GM23338 (cell line): ENCODE data around the gene SOWAHA. TPM values are rescaled to one million over a fixed set of nuclear protein-coding genes. Genes with fewer than 3 reads are reported as not detected.
A peak's percentile ranks its signal among the peaks of the same experiment; 100 is the strongest.

Source experiments
- ATAC-seq: fragments of 200-7000 bp; cut with Tn5 transposase; 3 replicates; pipeline ENCODE4 v1.9.1; 2020
- DNase-seq: peaks from one replicate; pipeline ENCODE4 v3.0.0-alpha.2; 2015; ENCODE audit warnings: low spot score
- H2AFZ ChIP-seq: fragments of 200-600 bp; sonication (generic); 2 replicates; pipeline ENCODE4 v1.8.0; 2016; ENCODE audit warnings: antibody characterized with exemption, mild to moderate bottlenecking, moderate library complexity
- H3F3A ChIP-seq: fragments of 200-600 bp; sonication (generic); replicated peaks from 2 replicates; pipeline ENCODE4 v1.8.0; 2017; ENCODE audit warnings: antibody characterized with exemption, mixed run types, low read depth
- H3K27ac ChIP-seq: fragments of 200-600 bp; sonication (generic); 2 replicates; pipeline ENCODE4 v1.6.1; 2016; ENCODE audit warnings: low read depth
- H3K27me3 ChIP-seq: fragments of 200-600 bp; sonication (generic); 2 replicates; pipeline ENCODE4 v1.8.0; 2016; ENCODE audit warnings: mild to moderate bottlenecking, mixed run types, moderate library complexity; ENCODE audit not compliant: insufficient read depth
- H3K36me3 ChIP-seq: fragments of 200-600 bp; sonication (generic); 2 replicates; pipeline ENCODE4 v1.8.0; 2016; ENCODE audit warnings: mild to moderate bottlenecking; ENCODE audit not compliant: insufficient read depth
- H3K4me1 ChIP-seq: fragments of 200-600 bp; sonication (generic); 2 replicates; pipeline ENCODE4 v1.8.0; 2016; ENCODE audit warnings: mild to moderate bottlenecking, moderate library complexity; ENCODE audit not compliant: insufficient read depth
- H3K4me2 ChIP-seq: fragments of 200-600 bp; sonication (generic); 2 replicates; pipeline ENCODE4 v1.7.1; 2017; ENCODE audit warnings: mixed run types
- H3K4me3 ChIP-seq: fragments of 200-600 bp; sonication (generic); 2 replicates; pipeline ENCODE4 v1.6.1; 2016; ENCODE audit warnings: mixed run types
- H3K79me2 ChIP-seq: fragments of 200-600 bp; sonication (generic); replicated peaks from 2 replicates; pipeline ENCODE4 v1.8.0; 2017; ENCODE audit warnings: mild to moderate bottlenecking; ENCODE audit not compliant: insufficient read depth
- H3K9me2 ChIP-seq: fragments of 200-600 bp; sonication (generic); 2 replicates; pipeline ENCODE4 v1.8.0; 2017; ENCODE audit not compliant: insufficient read depth
- H4K20me1 ChIP-seq: fragments of 200-600 bp; sonication (generic); replicated peaks from 2 replicates; pipeline ENCODE4 v1.8.0; 2017; ENCODE audit warnings: mild to moderate bottlenecking; ENCODE audit not compliant: insufficient read depth
- H3K27ac Mint-ChIP-seq: 2 replicates; pipeline ENCODE4 v1.8.0; 2020; ENCODE audit warnings: inconsistent platforms, mild to moderate bottlenecking, moderate library complexity, mixed read lengths
- H3K27me3 Mint-ChIP-seq: 3 replicates; pipeline ENCODE4 v1.8.0; 2022; ENCODE audit warnings: low read depth, mild to moderate bottlenecking, moderate library complexity, mixed read lengths, inconsistent platforms; ENCODE audit not compliant: insufficient read depth, poor library complexity
- H3K36me3 Mint-ChIP-seq: 3 replicates; pipeline ENCODE4 v1.8.0; 2021; ENCODE audit warnings: low read depth, mild to moderate bottlenecking, inconsistent platforms, moderate library complexity, mixed read lengths
- H3K4me1 Mint-ChIP-seq: 3 replicates; pipeline ENCODE4 v1.8.0; 2020; ENCODE audit warnings: mild to moderate bottlenecking, inconsistent platforms, mixed read lengths
- H3K4me3 Mint-ChIP-seq: 3 replicates; pipeline ENCODE4 v1.8.0; 2021; ENCODE audit warnings: moderate library complexity, mild to moderate bottlenecking, inconsistent platforms, mixed read lengths
- H3K9me3 Mint-ChIP-seq: 3 replicates; pipeline ENCODE4 v1.8.0; 2020; ENCODE audit warnings: moderate library complexity, mild to moderate bottlenecking, inconsistent platforms, mixed read lengths
- CREB1 ChIP-seq: fragments of 250-450 bp; sonication (Bioruptor Pico); IDR thresholded peaks from 2 replicates; pipeline ENCODE4 v1.5.0; 2020; ENCODE audit warnings: low read depth, mild to moderate bottlenecking, moderate library complexity
- EZH2 ChIP-seq: fragments of 200-600 bp; sonication (generic); IDR thresholded peaks from one replicate; pipeline ENCODE4 v1.8.0; 2017; ENCODE audit warnings: antibody characterized with exemption, mild to moderate bottlenecking, low read depth; ENCODE audit not compliant: unreplicated experiment
- EZH2phosphoT487 ChIP-seq: fragments of 200-600 bp; sonication (generic); IDR thresholded peaks from one replicate; pipeline ENCODE4 v1.8.1; 2018; ENCODE audit warnings: antibody characterized with exemption; ENCODE audit not compliant: unreplicated experiment
- NANOG ChIP-seq: IDR thresholded peaks from 2 replicates; pipeline ENCODE4 v1.6.1; 2016; ENCODE audit warnings: antibody characterized with exemption, borderline replicate concordance
- STAT1 ChIP-seq: IDR thresholded peaks from one replicate; pipeline ENCODE4 v1.6.1; 2016; ENCODE audit warnings: antibody characterized with exemption; ENCODE audit not compliant: unreplicated experiment
- ZNF114 ChIP-seq: fragments of 250-450 bp; sonication (Bioruptor Pico); IDR thresholded peaks from 2 replicates; pipeline ENCODE4 v1.5.0; 2020; ENCODE audit warnings: mild to moderate bottlenecking, moderate library complexity
- ZNF331 ChIP-seq: fragments of 250-450 bp; sonication (Bioruptor Pico); IDR thresholded peaks from 2 replicates; pipeline ENCODE4 v1.5.0; 2020; ENCODE audit warnings: low read depth, mild to moderate bottlenecking, moderate library complexity
- long read RNA-seq: library from polyadenylated mRNA; unstranded; transcript quantifications from one replicate; pipeline ENCODE4 v2.0.0, GENCODE V29; 2020; ENCODE audit not compliant: unreplicated experiment
- polyA plus RNA-seq: library from polyadenylated mRNA; unstranded; fragments of >200 nt; fragmentation: Nextera tagmentation; extraction: Ambion mirVana; gene quantifications from 2 replicates; pipeline ENCODE4 v1.2.1, GENCODE V29; 2016
- total RNA-seq: library from RNA; depleted of rRNA; stranded (reverse); fragments of >200 nt; shearing (Covaris generic); gene quantifications from 2 replicates; pipeline ENCODE4 v1.2.3, GENCODE V29; 2014; rRNA removed
- TF ChIP-seq, protein P1 (sequence below), 2 experiments: fragments of 200-600 bp in 1 of 2; sonication (generic) in 1 of 2; conservative IDR thresholded peaks; 2 replicates each; pipeline versions ENCODE4 v1.5.1 to v1.6.1; 2016 to 2017; ENCODE audit warnings: antibody characterized with exemption in 2 of 2, low read depth in 2 of 2, mild to moderate bottlenecking in 2 of 2, moderate library complexity in 1 of 2
- TF ChIP-seq, protein P2 (sequence below): fragments of 250-450 bp; sonication (Bioruptor Pico); IDR thresholded peaks from 2 replicates; pipeline ENCODE4 v1.5.0; 2020; ENCODE audit warnings: mild to moderate bottlenecking, moderate library complexity

SOWAHA gene
- total RNA-seq (0.52 and 0.93 TPM in 2 replicates), polyA plus RNA-seq (0.18 TPM in 1 of 2 replicates, not detected in the other)
- long read RNA-seq: 0 reads

DNA sequence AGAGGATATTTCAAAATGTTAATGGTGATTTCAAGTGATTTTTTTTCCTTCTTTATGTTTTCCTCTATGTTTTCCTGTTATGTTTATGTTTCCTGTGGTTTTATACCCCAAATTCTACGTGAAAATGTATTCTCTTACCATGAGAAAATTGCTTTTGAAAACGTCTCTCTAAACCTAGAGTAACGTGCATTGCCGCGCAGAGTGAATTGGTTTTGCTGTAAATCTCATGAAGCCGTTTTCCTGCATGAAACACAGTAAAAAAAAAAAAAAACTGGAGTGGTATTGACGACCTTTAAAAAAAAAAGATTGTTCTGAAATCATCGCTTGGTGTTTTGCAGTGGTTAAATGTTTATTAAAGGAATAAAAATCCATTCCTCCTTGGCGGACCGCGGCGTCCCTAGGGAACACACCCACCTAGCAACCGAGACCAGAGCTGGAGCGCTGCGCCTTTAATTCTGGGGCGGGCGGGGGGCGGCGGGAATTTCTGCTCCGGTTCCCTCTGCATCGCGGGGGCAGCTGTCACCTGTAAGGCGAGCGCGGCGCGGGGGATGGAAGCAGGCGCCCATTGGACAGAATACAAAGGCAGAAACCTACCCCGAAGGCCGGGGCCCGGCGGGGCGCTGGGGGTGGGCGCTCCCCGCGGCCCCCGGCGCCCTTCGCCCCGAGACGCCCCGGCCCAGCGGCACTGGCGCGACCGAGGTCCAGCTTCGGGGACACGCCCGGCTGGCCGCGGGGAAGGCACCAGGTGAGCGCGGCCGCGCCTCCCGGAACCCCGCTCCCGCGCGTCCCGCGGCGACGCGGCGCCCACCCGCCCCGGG lies at the start of gene SOWAHA:
TSS of gene SOWAHA (plus strand) at position 522 of the 818 bp plus-strand sequence. CDS start 320 bp downstream, outside the sequence.
- Mint-ChIP-seq H3K9me3 (peaks cover 3% of the 10 kb centered on the region; the same call in 1 of the 3 replicates), H3K36me3 (peaks cover 3% of the 10 kb centered on the region; the same call in 1 of the 3 replicates), H3K27ac (no peak within 1 kb of the TSS), H3K4me1 (peaks cover 9% of the 10 kb centered on the region), H3K4me3 (peak within 1 kb of the TSS; percentile 70), H3K27me3 (peaks cover 57% of the 10 kb centered on the region)
- ATAC-seq (peak; percentile 15; the same call in 2 of the 3 replicates), DNase-seq (peak; percentile 74)
- Histone ChIP-seq H3K4me3 (peak within 1 kb of the TSS; percentile 54), H4K20me1 (peaks cover 6% of the 10 kb centered on the region; the same call in 1 of the 2 replicates), H3K4me2 (peak within 1 kb of the TSS; percentile 66), H3K27me3 (peaks cover 73% of the 10 kb centered on the region), H3K36me3 (no peaks in the 10 kb centered on the region), H3K9me2 (no peaks in the 10 kb centered on the region), H2AFZ (peak within 1 kb of the TSS; percentile 69), H3K79me2 (no peaks in the 10 kb centered on the region), H3K27ac (no peak within 1 kb of the TSS), H3K4me1 (peaks cover 7% of the 10 kb centered on the region; the same call in 1 of the 2 replicates), H3F3A (0 out of 2 replicates have a peak, but pooled peaks cover 4% of the 10 kb centered on the region)
- TF ChIP-seq CREB1 (no peak), ZNF331 (no peak), NANOG (no peak), EZH2 (peak; percentile 66), ZNF114 (CRISPR knock-in tag) (no peak)
- TF ChIP-seq, protein P1, sequence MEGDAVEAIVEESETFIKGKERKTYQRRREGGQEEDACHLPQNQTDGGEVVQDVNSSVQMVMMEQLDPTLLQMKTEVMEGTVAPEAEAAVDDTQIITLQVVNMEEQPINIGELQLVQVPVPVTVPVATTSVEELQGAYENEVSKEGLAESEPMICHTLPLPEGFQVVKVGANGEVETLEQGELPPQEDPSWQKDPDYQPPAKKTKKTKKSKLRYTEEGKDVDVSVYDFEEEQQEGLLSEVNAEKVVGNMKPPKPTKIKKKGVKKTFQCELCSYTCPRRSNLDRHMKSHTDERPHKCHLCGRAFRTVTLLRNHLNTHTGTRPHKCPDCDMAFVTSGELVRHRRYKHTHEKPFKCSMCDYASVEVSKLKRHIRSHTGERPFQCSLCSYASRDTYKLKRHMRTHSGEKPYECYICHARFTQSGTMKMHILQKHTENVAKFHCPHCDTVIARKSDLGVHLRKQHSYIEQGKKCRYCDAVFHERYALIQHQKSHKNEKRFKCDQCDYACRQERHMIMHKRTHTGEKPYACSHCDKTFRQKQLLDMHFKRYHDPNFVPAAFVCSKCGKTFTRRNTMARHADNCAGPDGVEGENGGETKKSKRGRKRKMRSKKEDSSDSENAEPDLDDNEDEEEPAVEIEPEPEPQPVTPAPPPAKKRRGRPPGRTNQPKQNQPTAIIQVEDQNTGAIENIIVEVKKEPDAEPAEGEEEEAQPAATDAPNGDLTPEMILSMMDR (conservative IDR thresholded peaks at IDR 0.05; ENCODE audit: low read depth in 2 of 2): no peak

DNA sequence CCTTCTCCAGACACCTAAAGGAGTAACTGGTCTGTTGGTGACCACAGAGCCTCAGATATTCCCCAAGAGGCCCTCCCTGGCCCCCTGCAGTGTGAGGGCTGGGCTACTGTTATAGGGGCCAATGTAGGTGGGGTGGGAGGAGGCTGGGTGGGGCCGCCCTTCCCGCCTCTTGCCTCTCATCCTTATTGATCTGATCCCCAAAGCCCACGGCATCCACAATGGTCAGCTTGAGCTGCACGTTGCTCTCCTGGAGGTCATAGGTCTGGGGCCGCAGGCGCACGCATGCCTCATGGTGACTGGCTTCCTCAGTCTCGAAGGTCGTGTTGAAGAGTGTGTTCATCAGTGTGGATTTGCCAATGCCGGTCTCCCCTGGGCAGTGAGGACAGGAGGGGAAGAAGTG lies 49.1 kb upstream of the SOWAHA start:
- no peak overlapping the region for H3K4me3 ChIP-seq
- ATAC-seq: no peak
- Mint-ChIP-seq H3K4me3 (no peak overlapping the region), H3K9me3 (no peaks in the 10 kb centered on the region), H3K36me3 (peaks cover 15% of the 10 kb centered on the region; the same call in 1 of the 3 replicates), H3K27ac (no peak overlapping the region), H3K4me1 (no peaks in the 10 kb centered on the region; the same call in 2 of the 3 replicates), H3K27me3 (peaks cover 10% of the 10 kb centered on the region)
- no peak overlapping the region for H3K4me2 ChIP-seq
- H3K4me1 ChIP-seq: no peaks in the 10 kb centered on the region
- no peak overlapping the region for H2AFZ ChIP-seq
- no peak overlapping the region for H3K27ac ChIP-seq
- no peak for DNase-seq
- H4K20me1 ChIP-seq: no peaks in the 10 kb centered on the region
- H3K27me3 ChIP-seq: no peaks in the 10 kb centered on the region
- no peaks in the 10 kb centered on the region for H3K79me2 ChIP-seq
- no peaks in the 10 kb centered on the region for H3K36me3 ChIP-seq
- H3K9me2 ChIP-seq: no peaks in the 10 kb centered on the region
- no peak for TF ChIP-seq STAT1
- no peak for TF ChIP-seq CREB1
- no peak for TF ChIP-seq EZH2
- TF ChIP-seq, protein P2, sequence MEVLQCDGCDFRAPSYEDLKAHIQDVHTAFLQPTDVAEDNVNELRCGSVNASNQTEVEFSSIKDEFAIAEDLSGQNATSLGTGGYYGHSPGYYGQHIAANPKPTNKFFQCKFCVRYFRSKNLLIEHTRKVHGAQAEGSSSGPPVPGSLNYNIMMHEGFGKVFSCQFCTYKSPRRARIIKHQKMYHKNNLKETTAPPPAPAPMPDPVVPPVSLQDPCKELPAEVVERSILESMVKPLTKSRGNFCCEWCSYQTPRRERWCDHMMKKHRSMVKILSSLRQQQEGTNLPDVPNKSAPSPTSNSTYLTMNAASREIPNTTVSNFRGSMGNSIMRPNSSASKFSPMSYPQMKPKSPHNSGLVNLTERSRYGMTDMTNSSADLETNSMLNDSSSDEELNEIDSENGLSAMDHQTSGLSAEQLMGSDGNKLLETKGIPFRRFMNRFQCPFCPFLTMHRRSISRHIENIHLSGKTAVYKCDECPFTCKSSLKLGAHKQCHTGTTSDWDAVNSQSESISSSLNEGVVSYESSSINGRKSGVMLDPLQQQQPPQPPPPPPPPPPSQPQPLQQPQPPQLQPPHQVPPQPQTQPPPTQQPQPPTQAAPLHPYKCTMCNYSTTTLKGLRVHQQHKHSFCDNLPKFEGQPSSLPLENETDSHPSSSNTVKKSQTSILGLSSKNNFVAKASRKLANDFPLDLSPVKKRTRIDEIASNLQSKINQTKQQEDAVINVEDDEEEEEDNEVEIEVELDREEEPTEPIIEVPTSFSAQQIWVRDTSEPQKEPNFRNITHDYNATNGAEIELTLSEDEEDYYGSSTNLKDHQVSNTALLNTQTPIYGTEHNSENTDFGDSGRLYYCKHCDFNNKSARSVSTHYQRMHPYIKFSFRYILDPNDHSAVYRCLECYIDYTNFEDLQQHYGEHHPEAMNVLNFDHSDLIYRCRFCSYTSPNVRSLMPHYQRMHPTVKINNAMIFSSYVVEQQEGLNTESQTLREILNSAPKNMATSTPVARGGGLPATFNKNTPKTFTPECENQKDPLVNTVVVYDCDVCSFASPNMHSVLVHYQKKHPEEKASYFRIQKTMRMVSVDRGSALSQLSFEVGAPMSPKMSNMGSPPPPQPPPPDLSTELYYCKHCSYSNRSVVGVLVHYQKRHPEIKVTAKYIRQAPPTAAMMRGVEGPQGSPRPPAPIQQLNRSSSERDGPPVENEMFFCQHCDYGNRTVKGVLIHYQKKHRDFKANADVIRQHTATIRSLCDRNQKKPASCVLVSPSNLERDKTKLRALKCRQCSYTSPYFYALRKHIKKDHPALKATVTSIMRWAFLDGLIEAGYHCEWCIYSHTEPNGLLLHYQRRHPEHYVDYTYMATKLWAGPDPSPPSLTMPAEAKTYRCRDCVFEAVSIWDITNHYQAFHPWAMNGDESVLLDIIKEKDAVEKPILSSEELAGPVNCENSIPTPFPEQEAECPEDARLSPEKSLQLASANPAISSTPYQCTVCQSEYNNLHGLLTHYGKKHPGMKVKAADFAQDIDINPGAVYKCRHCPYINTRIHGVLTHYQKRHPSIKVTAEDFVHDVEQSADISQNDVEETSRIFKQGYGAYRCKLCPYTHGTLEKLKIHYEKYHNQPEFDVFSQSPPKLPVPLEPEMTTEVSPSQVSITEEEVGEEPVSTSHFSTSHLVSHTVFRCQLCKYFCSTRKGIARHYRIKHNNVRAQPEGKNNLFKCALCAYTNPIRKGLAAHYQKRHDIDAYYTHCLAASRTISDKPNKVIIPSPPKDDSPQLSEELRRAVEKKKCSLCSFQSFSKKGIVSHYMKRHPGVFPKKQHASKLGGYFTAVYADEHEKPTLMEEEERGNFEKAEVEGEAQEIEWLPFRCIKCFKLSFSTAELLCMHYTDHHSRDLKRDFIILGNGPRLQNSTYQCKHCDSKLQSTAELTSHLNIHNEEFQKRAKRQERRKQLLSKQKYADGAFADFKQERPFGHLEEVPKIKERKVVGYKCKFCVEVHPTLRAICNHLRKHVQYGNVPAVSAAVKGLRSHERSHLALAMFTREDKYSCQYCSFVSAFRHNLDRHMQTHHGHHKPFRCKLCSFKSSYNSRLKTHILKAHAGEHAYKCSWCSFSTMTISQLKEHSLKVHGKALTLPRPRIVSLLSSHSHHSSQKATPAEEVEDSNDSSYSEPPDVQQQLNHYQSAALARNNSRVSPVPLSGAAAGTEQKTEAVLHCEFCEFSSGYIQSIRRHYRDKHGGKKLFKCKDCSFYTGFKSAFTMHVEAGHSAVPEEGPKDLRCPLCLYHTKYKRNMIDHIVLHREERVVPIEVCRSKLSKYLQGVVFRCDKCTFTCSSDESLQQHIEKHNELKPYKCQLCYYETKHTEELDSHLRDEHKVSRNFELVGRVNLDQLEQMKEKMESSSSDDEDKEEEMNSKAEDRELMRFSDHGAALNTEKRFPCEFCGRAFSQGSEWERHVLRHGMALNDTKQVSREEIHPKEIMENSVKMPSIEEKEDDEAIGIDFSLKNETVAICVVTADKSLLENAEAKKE: no peak
- TF ChIP-seq NANOG: no peak
- no peak for TF ChIP-seq EZH2phosphoT487
- TF ChIP-seq, protein P1 (conservative IDR thresholded peaks at IDR 0.05; ENCODE audit: low read depth in 2 of 2): no peak
- no peaks in the 10 kb centered on the region for H3F3A ChIP-seq
